ENCODE results near the gene TRAM2. TPM values are rescaled to one million over a fixed set of nuclear protein-coding genes. Genes with fewer than 3 reads are reported as not detected.
A peak's percentile ranks its signal among the peaks of the same experiment; 100 is the strongest.

Gene TRAM2
- total RNA-seq, 1 donor from 2014 or later = 15.6 TPM

DNA sequence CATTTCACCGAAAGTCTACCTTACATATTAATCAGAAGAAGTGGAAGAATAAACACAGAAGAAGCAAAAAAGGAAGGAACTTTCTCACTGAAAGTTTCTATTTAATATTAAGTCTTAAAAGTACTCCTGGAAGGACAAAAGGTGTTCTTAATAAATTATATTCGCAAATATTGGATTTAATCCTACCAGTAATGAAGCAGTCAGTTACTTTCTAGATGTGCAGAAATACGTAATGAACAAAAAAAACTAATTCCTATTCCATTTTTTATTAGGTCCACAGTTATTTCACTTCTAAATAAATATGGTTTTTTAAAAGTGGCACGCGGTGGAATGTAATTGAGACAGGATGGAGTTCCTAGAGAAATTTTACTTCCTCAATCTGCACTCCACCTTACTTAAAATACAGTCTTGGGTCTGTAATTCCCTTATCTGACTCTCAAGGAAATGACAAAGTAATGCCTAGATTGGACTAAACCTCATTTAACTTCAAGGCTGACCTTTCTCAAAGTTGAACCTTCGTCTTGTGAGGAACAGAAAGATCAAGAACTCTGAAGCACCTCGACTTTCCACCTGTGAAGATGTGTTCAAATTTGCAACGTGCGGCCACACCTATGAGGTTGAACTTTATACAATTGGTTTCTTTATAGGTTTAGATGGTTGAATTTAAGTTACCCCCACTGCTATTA is 1.1 kb upstream of the TRAM2 start:
- Histone ChIP-seq H3K27me3 (ENCODE audit: control insufficient read depth, insufficient read depth, low read length) (no peaks in the 10 kb centered on the region), H3K36me3 (ENCODE audit: control insufficient read depth, insufficient read depth, low read length) (no peaks in the 10 kb centered on the region), H3K4me3 (ENCODE audit: low read depth, low read length) (peak overlapping the region; percentile 67)
- TF ChIP-seq, protein P1, sequence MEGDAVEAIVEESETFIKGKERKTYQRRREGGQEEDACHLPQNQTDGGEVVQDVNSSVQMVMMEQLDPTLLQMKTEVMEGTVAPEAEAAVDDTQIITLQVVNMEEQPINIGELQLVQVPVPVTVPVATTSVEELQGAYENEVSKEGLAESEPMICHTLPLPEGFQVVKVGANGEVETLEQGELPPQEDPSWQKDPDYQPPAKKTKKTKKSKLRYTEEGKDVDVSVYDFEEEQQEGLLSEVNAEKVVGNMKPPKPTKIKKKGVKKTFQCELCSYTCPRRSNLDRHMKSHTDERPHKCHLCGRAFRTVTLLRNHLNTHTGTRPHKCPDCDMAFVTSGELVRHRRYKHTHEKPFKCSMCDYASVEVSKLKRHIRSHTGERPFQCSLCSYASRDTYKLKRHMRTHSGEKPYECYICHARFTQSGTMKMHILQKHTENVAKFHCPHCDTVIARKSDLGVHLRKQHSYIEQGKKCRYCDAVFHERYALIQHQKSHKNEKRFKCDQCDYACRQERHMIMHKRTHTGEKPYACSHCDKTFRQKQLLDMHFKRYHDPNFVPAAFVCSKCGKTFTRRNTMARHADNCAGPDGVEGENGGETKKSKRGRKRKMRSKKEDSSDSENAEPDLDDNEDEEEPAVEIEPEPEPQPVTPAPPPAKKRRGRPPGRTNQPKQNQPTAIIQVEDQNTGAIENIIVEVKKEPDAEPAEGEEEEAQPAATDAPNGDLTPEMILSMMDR (IDR thresholded peaks at IDR 0.05; ENCODE audit: insufficient read depth, low read length, poor library complexity, severe bottlenecking) = no peak
- no peak for DNase-seq (ENCODE audit: low read depth)

DNA sequence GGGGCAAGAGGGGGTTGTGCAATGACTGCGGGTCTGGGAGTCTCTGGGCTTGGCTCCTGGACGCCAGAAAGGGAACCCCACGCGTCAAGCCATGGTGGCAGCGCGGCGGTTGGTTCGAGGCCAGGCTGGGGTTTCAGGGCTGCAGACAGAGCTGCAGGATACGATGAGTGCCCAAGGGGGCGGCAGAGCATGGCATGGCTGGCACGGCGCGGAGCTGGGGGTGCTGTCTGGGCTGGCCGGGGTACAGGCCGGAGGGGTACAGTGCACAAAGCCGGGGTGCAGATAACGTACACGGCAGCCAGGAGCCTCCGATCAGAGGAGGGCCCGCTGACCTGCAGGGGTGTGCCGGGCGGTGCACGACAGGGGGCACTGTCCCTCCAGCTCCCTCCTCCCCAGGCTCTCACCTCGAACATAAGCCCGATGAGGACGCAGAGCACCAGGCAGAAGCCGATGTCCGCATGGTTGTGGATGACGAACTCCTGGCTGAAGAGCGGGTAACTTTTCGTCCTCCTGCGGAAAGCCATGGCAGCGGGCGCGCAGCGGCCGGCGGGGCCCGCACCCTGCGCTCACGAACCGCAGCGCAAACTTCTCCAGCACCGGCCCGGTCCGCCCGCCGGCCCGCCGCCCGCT is 353 bp downstream of the TRAM2 start:
- no peak for DNase-seq (ENCODE audit: low read depth)
- no peaks in the 10 kb centered on the region for H3K36me3 ChIP-seq (ENCODE audit: control insufficient read depth, insufficient read depth, low read length)
- TF ChIP-seq, protein P1 (IDR thresholded peaks at IDR 0.05; ENCODE audit: insufficient read depth, low read length, poor library complexity, severe bottlenecking) = peak; percentile 86
- H3K27me3 ChIP-seq (ENCODE audit: control insufficient read depth, insufficient read depth, low read length) = no peaks in the 10 kb centered on the region
- H3K4me3 ChIP-seq (ENCODE audit: low read depth, low read length) = peak overlapping the region; percentile 68

DNA sequence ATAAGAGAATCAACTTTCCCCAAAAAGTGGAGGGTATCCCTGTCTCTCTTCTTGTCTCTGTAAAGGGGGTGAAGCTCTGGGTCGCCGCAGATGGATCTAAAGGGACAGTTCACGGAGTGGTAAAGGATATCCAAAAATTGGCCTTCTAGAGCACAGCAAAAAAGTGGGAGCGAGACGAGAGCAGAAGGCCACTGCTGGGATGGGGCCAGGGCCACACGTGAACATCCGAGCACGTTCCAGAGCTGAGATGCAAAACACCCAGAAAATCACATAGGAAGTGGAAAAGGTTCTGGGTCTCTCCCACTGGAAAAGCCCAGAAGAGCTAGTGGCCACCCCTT is 837 bp downstream of the TRAM2 start:
- DNase-seq (ENCODE audit: low read depth) = no peak
- peak overlapping the region; percentile 68 for H3K4me3 ChIP-seq (ENCODE audit: low read depth, low read length)
- no peaks in the 10 kb centered on the region for H3K36me3 ChIP-seq (ENCODE audit: control insufficient read depth, insufficient read depth, low read length)
- TF ChIP-seq, protein P1 (IDR thresholded peaks at IDR 0.05; ENCODE audit: insufficient read depth, low read length, poor library complexity, severe bottlenecking) = no peak
- no peaks in the 10 kb centered on the region for H3K27me3 ChIP-seq (ENCODE audit: control insufficient read depth, insufficient read depth, low read length)

DNA sequence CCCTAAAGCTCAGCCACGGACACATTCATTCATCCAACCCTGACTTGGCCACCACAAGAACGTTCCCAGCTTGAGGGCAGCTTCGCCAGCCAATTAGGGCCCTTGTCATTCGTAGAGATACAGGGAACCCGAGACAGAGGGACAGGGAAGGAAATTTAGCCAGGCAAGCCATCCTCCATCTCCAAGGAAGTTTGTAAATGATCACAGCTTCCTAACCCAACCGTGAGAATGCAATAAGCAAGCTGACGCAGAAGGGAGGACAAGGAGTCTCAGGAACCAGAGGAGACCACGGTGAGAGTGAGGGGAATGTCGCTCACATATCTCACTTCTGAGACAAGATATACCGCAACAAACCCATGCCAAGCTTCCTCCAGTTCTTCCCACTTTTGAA is 1.4 kb downstream of the TRAM2 start:
- TF ChIP-seq, protein P1 (IDR thresholded peaks at IDR 0.05; ENCODE audit: insufficient read depth, low read length, poor library complexity, severe bottlenecking) = no peak
- Histone ChIP-seq H3K36me3 (ENCODE audit: control insufficient read depth, insufficient read depth, low read length) (no peaks in the 10 kb centered on the region), H3K27me3 (ENCODE audit: control insufficient read depth, insufficient read depth, low read length) (no peaks in the 10 kb centered on the region), H3K4me3 (ENCODE audit: low read depth, low read length) (peak overlapping the region; percentile 68)
- no peak for DNase-seq (ENCODE audit: low read depth)

DNA sequence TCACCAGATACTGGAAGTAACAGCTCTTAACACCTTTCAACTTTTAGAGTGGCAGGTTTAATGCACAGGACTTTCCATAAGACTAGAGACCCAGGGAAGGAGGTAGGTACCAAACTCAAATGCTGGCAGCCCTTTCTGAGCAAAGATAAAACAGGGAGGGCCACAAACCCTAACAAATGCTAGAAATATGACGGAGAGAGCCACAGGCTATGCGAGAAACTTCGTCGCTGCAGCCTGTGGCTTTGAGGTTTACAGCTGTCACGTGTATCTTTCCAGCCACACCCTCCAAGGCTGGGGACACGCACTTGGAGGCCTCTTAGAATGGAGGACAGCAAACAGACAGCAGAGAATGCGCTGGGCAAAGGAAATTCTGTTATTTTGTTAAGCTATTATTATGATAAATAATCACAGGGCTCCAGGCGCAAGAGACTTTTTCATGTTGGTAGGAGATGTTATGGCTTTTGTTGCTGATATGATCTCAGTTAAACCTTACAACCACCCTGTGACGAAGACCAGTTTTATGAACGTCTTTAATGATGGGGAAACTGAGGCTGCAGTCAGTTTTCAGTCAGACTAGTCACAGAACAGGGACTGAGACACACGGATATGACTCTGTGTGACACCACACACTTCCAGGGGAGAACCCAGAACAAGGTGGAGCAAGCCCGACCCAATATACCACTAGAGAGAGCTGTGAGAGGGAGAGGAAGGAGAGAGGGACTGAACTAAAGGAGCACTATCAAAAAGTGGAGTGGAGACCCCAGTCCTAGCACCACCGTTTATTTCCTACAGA is 2.0 kb downstream of the TRAM2 start:
- H3K36me3 ChIP-seq (ENCODE audit: control insufficient read depth, insufficient read depth, low read length) = no peaks in the 10 kb centered on the region
- no peak for DNase-seq (ENCODE audit: low read depth)
- H3K27me3 ChIP-seq (ENCODE audit: control insufficient read depth, insufficient read depth, low read length) = no peaks in the 10 kb centered on the region
- peak overlapping the region; percentile 68 for H3K4me3 ChIP-seq (ENCODE audit: low read depth, low read length)
- TF ChIP-seq, protein P1 (IDR thresholded peaks at IDR 0.05; ENCODE audit: insufficient read depth, low read length, poor library complexity, severe bottlenecking) = no peak

Data from kidney epithelial cell (primary cell).